CD4-positive, CD25-positive, alpha-beta regulatory T cell (primary cell): Measurements from ENCODE around the gene PEA15. TPM values are rescaled to one million over a fixed set of nuclear protein-coding genes. Genes with fewer than 3 reads are reported as not detected.

Experiments used
- ATAC-seq, 2 donors: fragments of 150-1000 bp; cut with Tn5 transposase; one replicate each; pipeline ENCODE4 v1.10.0; 2021; ENCODE audit warnings: low read depth in 2 of 2, moderate number of reproducible peaks in 2 of 2, moderate library complexity in 1 of 2
- DNase-seq, 3 donors: peaks; one replicate each; pipeline versions ENCODE4 v3.0.0 to v3.0.0-alpha.2; 2012 to 2022; ENCODE audit warnings: mixed read lengths in 1 of 3
- H3K27ac ChIP-seq: one replicate; pipeline ENCODE4 v1.7.0; 2013; ENCODE audit warnings: mild to moderate bottlenecking, low read length; ENCODE audit not compliant: insufficient read depth, poor library complexity, severe bottlenecking
- H3K27me3 ChIP-seq: one replicate; pipeline ENCODE4 v1.7.0; 2013; ENCODE audit warnings: low read length; ENCODE audit not compliant: control insufficient read depth, insufficient read depth
- H3K36me3 ChIP-seq: one replicate; pipeline ENCODE4 v1.7.0; 2013; ENCODE audit warnings: mild to moderate bottlenecking, low read length, moderate library complexity; ENCODE audit not compliant: control insufficient read depth, insufficient read depth
- H3K4me1 ChIP-seq: 2 replicates; pipeline ENCODE4 v1.7.0; 2013; ENCODE audit warnings: mild to moderate bottlenecking, low read length; ENCODE audit not compliant: insufficient read depth, control insufficient read depth, poor library complexity, severe bottlenecking
- H3K4me3 ChIP-seq: one replicate; pipeline ENCODE4 v1.7.0; 2013; ENCODE audit warnings: low read depth, mild to moderate bottlenecking, low read length, moderate library complexity
- H3K9me3 ChIP-seq, 2 experiments: 1 replicate in 1 of 2; 2 replicates in 1 of 2; pipeline ENCODE4 v1.7.0; 2013; ENCODE audit warnings: low read length in 2 of 2, mild to moderate bottlenecking in 1 of 2, moderate library complexity in 1 of 2; ENCODE audit not compliant: control insufficient read depth in 2 of 2
- H3K27ac Mint-ChIP-seq, 3 donors: one replicate each; pipeline ENCODE4 v1.8.0; 2020 to 2022; ENCODE audit warnings: mild to moderate bottlenecking in 3 of 3, mixed read lengths in 3 of 3, moderate library complexity in 2 of 3
- H3K27me3 Mint-ChIP-seq: one replicate; pipeline ENCODE4 v1.8.0; 2022; ENCODE audit warnings: mild to moderate bottlenecking, mixed read lengths
- H3K36me3 Mint-ChIP-seq: one replicate; pipeline ENCODE4 v1.8.0; 2020; ENCODE audit warnings: mixed read lengths
- H3K4me1 Mint-ChIP-seq, 4 donors: one replicate each; pipeline ENCODE4 v1.8.0; 2020 to 2022; ENCODE audit warnings: mixed read lengths in 4 of 4, mild to moderate bottlenecking in 1 of 4
- H3K4me3 Mint-ChIP-seq, 4 donors: one replicate each; pipeline ENCODE4 v1.8.0; 2020 to 2022; ENCODE audit warnings: mild to moderate bottlenecking in 4 of 4, mixed read lengths in 4 of 4, moderate library complexity in 3 of 4
- H3K9me3 Mint-ChIP-seq, 7 donors: one replicate each; pipeline ENCODE4 v1.8.0; 2020 to 2022; ENCODE audit warnings: mixed read lengths in 7 of 7, mild to moderate bottlenecking in 3 of 7, moderate library complexity in 2 of 7
- polyA plus RNA-seq, 4 donors: library from polyadenylated mRNA; unstranded; fragments of 300-500 nt; fragmentation: Illumina TruSeq; gene quantifications; one replicate each; pipeline ENCODE4 v1.2.3, GENCODE V29; 2021
- total RNA-seq: library from RNA; stranded (reverse); gene quantifications from one replicate; pipeline ENCODE4 v1.2.3, GENCODE V29; 2022

The PEA15 gene
- total and polyA plus RNA-seq, 5 donors from 2014 or later, result 7.5 to 21.5 (median 8.7) TPM

DNA sequence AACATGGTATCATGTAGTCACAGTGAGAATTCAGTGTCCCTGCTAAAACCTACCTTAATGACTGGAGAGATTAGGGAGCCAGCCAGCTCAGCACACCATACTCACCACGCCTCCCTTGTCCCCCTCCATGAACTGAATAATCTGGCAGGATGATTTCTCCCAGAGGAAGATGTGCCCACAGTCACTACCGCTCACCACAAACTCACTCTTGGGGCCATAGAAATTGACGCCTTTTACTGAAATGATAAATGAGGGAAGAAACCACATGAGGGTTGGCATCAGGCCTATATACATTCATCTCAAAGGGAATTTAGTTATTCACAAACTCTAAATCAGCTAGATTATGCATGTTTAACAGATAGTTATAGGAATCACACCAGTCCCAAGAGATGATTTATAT is 17.4 kb downstream of the PEA15 start:
- Histone ChIP-seq H3K4me1 (no peaks in the 10 kb centered on the region), H3K36me3 (peaks cover 99% of the 10 kb centered on the region), H3K4me3 (no peak overlapping the region), H3K9me3 (no peaks in the 10 kb centered on the region), H3K27me3 (no peaks in the 10 kb centered on the region), H3K27ac (no peak overlapping the region)
- ATAC-seq, result no peak
- H3K4me3 Mint-ChIP-seq, result no peak overlapping the region
- H3K36me3 Mint-ChIP-seq, result peaks cover 61% of the 10 kb centered on the region
- peaks cover 0 to 6% (median 0%) of the 10 kb centered on the region in 4 donors for H3K4me1 Mint-ChIP-seq
- peak overlapping the region in 2 of 3 donors; percentile 60 to 78 for H3K27ac Mint-ChIP-seq
- no peaks in the 10 kb centered on the region for H3K27me3 Mint-ChIP-seq
- DNase-seq, result no peak
- H3K9me3 Mint-ChIP-seq, result no peaks in the 10 kb centered on the region

DNA sequence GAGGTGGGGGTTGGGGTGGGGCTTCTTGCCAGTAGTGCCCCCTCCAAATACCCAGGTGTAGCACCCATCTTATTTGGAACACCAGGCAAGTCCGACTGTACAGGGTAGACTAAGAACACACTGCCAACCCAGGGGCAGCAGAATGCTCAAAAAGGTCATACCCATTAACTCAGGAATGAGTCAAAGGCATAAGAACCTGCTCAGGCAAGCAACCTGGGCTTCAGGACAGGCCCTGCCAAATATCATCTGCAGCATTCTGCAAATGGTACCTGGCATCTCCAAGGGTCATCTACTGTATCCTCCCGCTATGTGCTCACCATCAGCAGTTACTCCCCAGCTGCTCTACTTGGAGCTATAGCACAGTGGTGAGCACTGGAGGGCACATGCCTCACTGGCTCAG is 19.4 kb downstream of the PEA15 start:
- Histone ChIP-seq H3K4me1 (no peaks in the 10 kb centered on the region), H3K4me3 (no peak overlapping the region), H3K27me3 (no peaks in the 10 kb centered on the region), H3K9me3 (no peaks in the 10 kb centered on the region), H3K36me3 (peaks cover 95% of the 10 kb centered on the region), H3K27ac (no peak overlapping the region)
- ATAC-seq (no peak), DNase-seq (no peak)
- H3K9me3 Mint-ChIP-seq, result no peaks in the 10 kb centered on the region
- H3K4me3 Mint-ChIP-seq, result no peak overlapping the region
- H3K27me3 Mint-ChIP-seq, result no peaks in the 10 kb centered on the region
- peaks cover 0 to 10% (median 1%) of the 10 kb centered on the region in 4 donors for H3K4me1 Mint-ChIP-seq
- peak overlapping the region in 1 of 3 donors; percentile 27 for H3K27ac Mint-ChIP-seq
- peaks cover 68% of the 10 kb centered on the region for H3K36me3 Mint-ChIP-seq

DNA sequence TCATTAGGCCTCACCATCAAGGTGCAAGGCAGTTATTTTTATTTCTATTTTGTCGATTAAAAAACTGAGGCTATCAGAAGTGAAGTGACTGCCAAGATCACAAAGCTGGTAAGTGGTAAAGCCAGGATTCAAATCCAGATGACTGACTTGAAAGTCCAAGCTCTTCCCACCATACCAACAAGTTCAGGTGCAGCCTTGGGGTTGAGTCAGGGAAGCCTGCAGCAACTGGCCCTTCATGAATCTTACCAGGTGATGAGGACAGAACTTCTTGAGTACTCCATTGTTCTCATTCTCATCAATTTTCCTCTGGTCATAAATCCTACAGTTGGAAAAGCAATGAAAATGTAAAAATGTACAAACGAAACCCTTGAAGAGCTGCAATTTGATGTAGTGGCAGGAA is 20.2 kb downstream of the PEA15 start:
- Histone ChIP-seq H3K9me3 (no peaks in the 10 kb centered on the region), H3K4me3 (no peak overlapping the region), H3K4me1 (no peaks in the 10 kb centered on the region), H3K27ac (no peak overlapping the region), H3K27me3 (no peaks in the 10 kb centered on the region), H3K36me3 (peaks cover 95% of the 10 kb centered on the region)
- DNase-seq, result no peak
- peaks cover 0 to 10% (median 1%) of the 10 kb centered on the region in 4 donors for H3K4me1 Mint-ChIP-seq
- no peak for ATAC-seq
- H3K4me3 Mint-ChIP-seq, result no peak overlapping the region
- no peaks in the 10 kb centered on the region for H3K27me3 Mint-ChIP-seq
- peaks cover 68% of the 10 kb centered on the region for H3K36me3 Mint-ChIP-seq
- no peak overlapping the region for H3K27ac Mint-ChIP-seq
- no peaks in the 10 kb centered on the region for H3K9me3 Mint-ChIP-seq

DNA sequence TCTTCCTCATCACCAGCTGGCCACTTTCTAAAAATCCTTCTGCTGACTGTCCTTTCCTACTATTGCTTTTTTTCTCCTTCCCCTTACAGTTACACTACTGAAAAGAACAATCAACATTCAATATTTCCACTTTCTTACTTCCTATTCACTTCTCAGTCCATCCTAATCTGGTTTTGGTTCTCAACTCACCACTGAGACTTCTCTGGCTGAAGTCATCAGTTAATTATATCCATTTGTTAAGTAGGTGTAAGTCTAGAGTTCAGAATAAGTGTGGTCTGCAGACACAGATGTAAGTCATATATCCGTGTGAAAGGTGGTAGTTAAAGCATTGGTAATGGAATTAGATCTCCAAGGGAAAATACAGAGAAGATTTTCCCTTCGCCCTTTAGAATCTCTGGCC is 21.4 kb downstream of the PEA15 start:
- H3K27ac ChIP-seq, result no peak overlapping the region
- H3K4me3 ChIP-seq, result no peak overlapping the region
- Mint-ChIP-seq H3K4me3 (no peak overlapping the region), H3K27me3 (no peaks in the 10 kb centered on the region), H3K9me3 (no peaks in the 10 kb centered on the region), H3K4me1 (peaks cover 0 to 10% (median 1%) of the 10 kb centered on the region in 4 donors), H3K36me3 (peaks cover 71% of the 10 kb centered on the region), H3K27ac (no peak overlapping the region)
- no peak for DNase-seq
- ATAC-seq, result no peak
- peaks cover 96% of the 10 kb centered on the region for H3K36me3 ChIP-seq
- H3K4me1 ChIP-seq, result no peaks in the 10 kb centered on the region
- no peaks in the 10 kb centered on the region for H3K27me3 ChIP-seq
- H3K9me3 ChIP-seq, result no peaks in the 10 kb centered on the region

DNA sequence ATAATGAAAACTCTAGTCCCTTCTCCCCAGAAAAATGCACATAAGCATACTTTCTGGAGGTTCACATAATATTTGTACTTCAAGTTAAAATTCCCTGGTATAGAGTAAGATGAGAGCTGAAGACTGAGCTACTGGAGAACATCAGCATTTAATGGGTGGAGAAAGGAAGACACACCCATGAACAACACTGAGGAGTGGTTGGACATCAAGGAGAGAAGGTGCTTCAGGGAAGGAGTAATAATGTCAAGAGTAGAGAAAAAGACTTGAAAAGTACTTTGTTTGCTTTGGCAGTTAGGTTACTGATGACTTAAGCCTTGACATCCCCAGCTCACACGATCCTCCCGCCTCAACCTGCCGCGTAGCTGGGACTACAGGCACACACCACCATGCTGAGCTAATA is 21.9 kb downstream of the PEA15 start:
- Histone ChIP-seq H3K27me3 (no peaks in the 10 kb centered on the region), H3K4me1 (no peaks in the 10 kb centered on the region), H3K36me3 (peaks cover 96% of the 10 kb centered on the region), H3K4me3 (no peak overlapping the region), H3K9me3 (no peaks in the 10 kb centered on the region), H3K27ac (no peak overlapping the region)
- no peaks in the 10 kb centered on the region for H3K9me3 Mint-ChIP-seq
- peaks cover 0 to 6% (median 1%) of the 10 kb centered on the region in 4 donors for H3K4me1 Mint-ChIP-seq
- no peak overlapping the region for H3K4me3 Mint-ChIP-seq
- no peak for DNase-seq
- H3K27me3 Mint-ChIP-seq, result no peaks in the 10 kb centered on the region
- H3K36me3 Mint-ChIP-seq, result peaks cover 68% of the 10 kb centered on the region
- no peak overlapping the region for H3K27ac Mint-ChIP-seq
- no peak for ATAC-seq

DNA sequence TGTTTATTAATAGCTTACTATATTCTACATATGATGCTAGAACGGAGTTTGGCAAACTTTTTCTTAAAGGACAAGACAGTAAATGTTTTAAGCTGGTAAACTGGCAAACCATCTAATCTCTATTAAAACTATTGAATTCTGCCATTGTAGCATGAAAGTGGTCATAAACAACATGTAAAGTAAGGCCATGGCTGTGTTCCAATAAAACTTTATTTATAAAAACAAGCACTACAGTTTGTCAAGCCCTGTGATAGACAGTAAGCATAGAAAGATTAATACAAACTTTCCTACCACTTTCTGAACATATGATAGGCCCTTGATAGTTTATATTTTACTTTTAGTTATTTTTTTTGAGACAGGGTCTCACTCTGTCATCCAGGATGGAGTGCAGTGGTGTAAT is 22.4 kb downstream of the PEA15 start:
- Mint-ChIP-seq H3K36me3 (peaks cover 63% of the 10 kb centered on the region), H3K9me3 (no peaks in the 10 kb centered on the region), H3K27me3 (no peaks in the 10 kb centered on the region), H3K27ac (no peak overlapping the region), H3K4me1 (peaks cover 0 to 3% (median 1%) of the 10 kb centered on the region in 4 donors), H3K4me3 (no peak overlapping the region)
- no peak for DNase-seq
- Histone ChIP-seq H3K9me3 (no peaks in the 10 kb centered on the region), H3K27ac (no peak overlapping the region), H3K36me3 (peaks cover 94% of the 10 kb centered on the region), H3K4me3 (no peak overlapping the region), H3K27me3 (no peaks in the 10 kb centered on the region), H3K4me1 (no peaks in the 10 kb centered on the region)
- no peak for ATAC-seq

DNA sequence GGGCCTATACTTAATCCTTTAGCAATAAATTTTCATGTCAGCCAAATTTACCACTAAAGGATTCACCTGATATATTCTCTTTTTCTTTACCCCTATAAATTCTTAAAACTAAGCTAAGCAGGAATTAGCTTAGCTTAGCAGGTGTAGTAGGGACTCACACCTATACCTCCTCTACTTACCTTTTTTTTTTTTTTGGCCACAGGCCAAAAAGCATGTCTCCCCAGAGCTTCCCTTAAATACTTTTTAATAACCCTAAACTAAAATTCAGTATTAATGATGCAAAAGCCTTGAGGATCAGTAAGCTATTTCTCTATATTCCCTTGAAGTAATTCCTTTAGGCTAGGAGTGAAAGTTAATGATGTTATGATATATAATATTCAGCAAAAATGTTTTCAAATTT is 23.2 kb downstream of the PEA15 start:
- Mint-ChIP-seq H3K27ac (no peak overlapping the region), H3K4me1 (peaks cover under 1 to 7% (median 4%) of the 10 kb centered on the region in 4 donors), H3K9me3 (no peaks in the 10 kb centered on the region), H3K36me3 (peaks cover 58% of the 10 kb centered on the region), H3K27me3 (no peaks in the 10 kb centered on the region), H3K4me3 (no peak overlapping the region)
- Histone ChIP-seq H3K36me3 (peaks cover 94% of the 10 kb centered on the region), H3K4me1 (peaks cover 4% of the 10 kb centered on the region), H3K27me3 (no peaks in the 10 kb centered on the region), H3K9me3 (no peaks in the 10 kb centered on the region), H3K4me3 (no peak overlapping the region), H3K27ac (no peak overlapping the region)
- ATAC-seq, result no peak
- no peak for DNase-seq

DNA sequence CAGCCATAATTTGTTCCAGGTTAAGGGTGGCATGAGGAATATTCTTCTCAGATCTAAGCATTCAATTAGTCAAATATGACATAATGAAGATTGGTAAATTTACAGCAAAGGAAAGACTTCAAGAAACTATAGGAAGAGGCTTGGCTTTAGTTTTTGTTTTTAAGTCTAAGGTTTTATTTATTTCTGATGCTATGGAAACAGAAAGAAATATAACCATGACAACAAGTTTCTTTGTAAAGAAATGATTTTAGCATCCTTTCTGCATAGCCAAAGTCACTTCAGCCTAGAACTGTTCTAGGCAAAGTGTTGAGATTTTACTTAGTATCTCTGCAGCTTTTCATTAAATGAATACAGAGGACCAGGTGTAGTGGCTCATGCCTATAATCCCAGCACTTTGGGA is 27.7 kb downstream of the PEA15 start:
- Histone ChIP-seq H3K27me3 (no peaks in the 10 kb centered on the region), H3K4me3 (no peak overlapping the region), H3K9me3 (no peaks in the 10 kb centered on the region), H3K27ac (peak overlapping the region; percentile 47), H3K4me1 (peaks cover 8% of the 10 kb centered on the region), H3K36me3 (peaks cover 90% of the 10 kb centered on the region)
- Mint-ChIP-seq H3K36me3 (peaks cover 55% of the 10 kb centered on the region), H3K4me1 (peaks cover 16 to 23% (median 20%) of the 10 kb centered on the region in 4 donors), H3K9me3 (no peaks in the 10 kb centered on the region), H3K27me3 (no peaks in the 10 kb centered on the region), H3K27ac (peak overlapping the region in 2 of 3 donors; percentile 25 to 80), H3K4me3 (no peak overlapping the region)
- peak in 1 of 3 donors; percentile 5 for DNase-seq
- no peak for ATAC-seq
